HepG2 (cell line): Measurements from ENCODE around the gene ADGRF1. TPM values are rescaled to one million over a fixed set of nuclear protein-coding genes. Genes with fewer than 3 reads are reported as not detected.

ENCODE experiments used
- CEBPG ChIP-seq: IDR thresholded peaks from 2 replicates; pipeline ENCODE4 v1.6.1; 2016
- DMTF1 ChIP-seq: sonication (generic); formaldehyde crosslinking; IDR thresholded peaks from 2 replicates; pipeline ENCODE4 v1.4.0; 2020; ENCODE audit warnings: mild to moderate bottlenecking, missing genetic modification reagents
- HOXA9 ChIP-seq: sonication (generic); formaldehyde crosslinking; IDR thresholded peaks from 2 replicates; pipeline ENCODE4 v1.8.1; 2022; ENCODE audit warnings: missing genetic modification reagents, mild to moderate bottlenecking, moderate library complexity, borderline replicate concordance
- JUND ChIP-seq: sonication (generic); formaldehyde crosslinking; IDR thresholded peaks from 2 replicates; pipeline ENCODE4 v1.8.0; 2022; ENCODE audit warnings: mild to moderate bottlenecking, missing genetic modification reagents
- KDM4B ChIP-seq: sonication (generic); formaldehyde crosslinking; IDR thresholded peaks from 2 replicates; pipeline ENCODE4 v1.4.0; 2020; ENCODE audit warnings: missing genetic modification reagents
- MAFK ChIP-seq, 2 experiments: IDR thresholded peaks in 1 of 2; conservative IDR thresholded peaks in 1 of 2; 2 replicates each; pipeline ENCODE4 v1.6.1; 2011; ENCODE audit warnings: improper control_type of control experiment in 2 of 2, low read length in 2 of 2
- MNT ChIP-seq: fragments of 450-650 bp; IDR thresholded peaks from 2 replicates; pipeline ENCODE4 v1.6.1; 2016
- MXD1 ChIP-seq: sonication (generic); formaldehyde crosslinking; IDR thresholded peaks from 2 replicates; pipeline ENCODE4 v1.4.0; 2020; ENCODE audit warnings: mild to moderate bottlenecking, missing genetic modification reagents
- POLR2AphosphoS2 ChIP-seq: IDR thresholded peaks from 2 replicates; pipeline ENCODE4 v1.6.1; 2011; ENCODE audit warnings: low read depth, low read length, improper control_type of control experiment
- REL ChIP-seq: sonication (generic); formaldehyde crosslinking; conservative IDR thresholded peaks from 2 replicates; pipeline ENCODE4 v1.8.0; 2022; ENCODE audit warnings: mild to moderate bottlenecking, missing genetic modification reagents, moderate library complexity
- RFX1 ChIP-seq: fragments of 450-650 bp; IDR thresholded peaks from 2 replicates; pipeline ENCODE4 v1.6.1; 2017
- SAFB2 ChIP-seq: sonication (generic); formaldehyde crosslinking; IDR thresholded peaks from 2 replicates; pipeline ENCODE4 v1.5.1; 2020; ENCODE audit warnings: missing genetic modification reagents, low read depth, mild to moderate bottlenecking, borderline replicate concordance
- SALL1 ChIP-seq: sonication (generic); formaldehyde crosslinking; IDR thresholded peaks from 2 replicates; pipeline ENCODE4 v1.8.0; 2022; ENCODE audit warnings: mild to moderate bottlenecking, missing genetic modification reagents
- SNAPC2 ChIP-seq: sonication (generic); formaldehyde crosslinking; IDR thresholded peaks from 2 replicates; pipeline ENCODE4 v1.8.1; 2022; ENCODE audit warnings: mild to moderate bottlenecking, missing genetic modification reagents
- ZBTB46 ChIP-seq: sonication (generic); formaldehyde crosslinking; IDR thresholded peaks from 2 replicates; pipeline ENCODE4 v1.4.0; 2020; ENCODE audit warnings: mild to moderate bottlenecking, missing genetic modification reagents, borderline replicate concordance
- ZNF570 ChIP-seq: sonication (generic); formaldehyde crosslinking; IDR thresholded peaks from 2 replicates; pipeline ENCODE4 v1.4.0; 2020; ENCODE audit warnings: mild to moderate bottlenecking, missing genetic modification reagents, borderline replicate concordance
- ZNF672 ChIP-seq: sonication (generic); formaldehyde crosslinking; IDR thresholded peaks from 2 replicates; pipeline ENCODE4 v1.8.1; 2022; ENCODE audit warnings: missing genetic modification reagents
- ZNF674 ChIP-seq: sonication (generic); formaldehyde crosslinking; IDR thresholded peaks from 2 replicates; pipeline ENCODE4 v1.5.0; 2020; ENCODE audit warnings: low read depth, mild to moderate bottlenecking, missing genetic modification reagents
- ZNF749 ChIP-seq: sonication (generic); formaldehyde crosslinking; IDR thresholded peaks from 2 replicates; pipeline ENCODE4 v1.8.0; 2022; ENCODE audit warnings: mild to moderate bottlenecking, missing genetic modification reagents, moderate library complexity, borderline replicate concordance
- ZNF883 ChIP-seq: sonication (generic); formaldehyde crosslinking; IDR thresholded peaks from 2 replicates; pipeline ENCODE4 v1.5.1; 2020; ENCODE audit warnings: mild to moderate bottlenecking, missing genetic modification reagents; ENCODE audit errors: not compliant biosample characterization
- polyA plus RNA-seq, 8 experiments: library from polyadenylated mRNA; depleted of rRNA in 3 of 8; stranded (reverse) in 7 of 8; unstranded in 1 of 8; fragments of >200 nt; fragmentation: Illumina TruSeq in 4 of 8; extraction: Trizol in 4 of 8; gene quantifications; 2 replicates each; pipeline versions ENCODE4 v1.2.1 to v1.2.3, GENCODE V29; 2011 to 2016; ENCODE audit warnings: low read depth in 4 of 8, missing spikeins in 1 of 8, mixed read lengths in 1 of 8; ENCODE audit not compliant: insufficient read depth in 1 of 8
- total RNA-seq, 5 experiments: library from RNA; depleted of rRNA; stranded (reverse); fragments of >200 nt; fragmentation: Illumina TruSeq; extraction: Trizol; gene quantifications; 2 replicates each; pipeline ENCODE4 v1.2.3, GENCODE V29; 2016; ENCODE audit warnings: low read depth in 1 of 5
- TF ChIP-seq, protein P1 (sequence below): sonication (generic); formaldehyde crosslinking; IDR thresholded peaks from 2 replicates; pipeline ENCODE4 v1.4.0; 2020; ENCODE audit warnings: missing genetic modification reagents, mild to moderate bottlenecking, borderline replicate concordance

ADGRF1 gene
- total and polyA plus RNA-seq, 2 of the 13 experiments (the other 11 are each of a cell fraction or from before 2014, with no cell fraction given) = not detected

DNA sequence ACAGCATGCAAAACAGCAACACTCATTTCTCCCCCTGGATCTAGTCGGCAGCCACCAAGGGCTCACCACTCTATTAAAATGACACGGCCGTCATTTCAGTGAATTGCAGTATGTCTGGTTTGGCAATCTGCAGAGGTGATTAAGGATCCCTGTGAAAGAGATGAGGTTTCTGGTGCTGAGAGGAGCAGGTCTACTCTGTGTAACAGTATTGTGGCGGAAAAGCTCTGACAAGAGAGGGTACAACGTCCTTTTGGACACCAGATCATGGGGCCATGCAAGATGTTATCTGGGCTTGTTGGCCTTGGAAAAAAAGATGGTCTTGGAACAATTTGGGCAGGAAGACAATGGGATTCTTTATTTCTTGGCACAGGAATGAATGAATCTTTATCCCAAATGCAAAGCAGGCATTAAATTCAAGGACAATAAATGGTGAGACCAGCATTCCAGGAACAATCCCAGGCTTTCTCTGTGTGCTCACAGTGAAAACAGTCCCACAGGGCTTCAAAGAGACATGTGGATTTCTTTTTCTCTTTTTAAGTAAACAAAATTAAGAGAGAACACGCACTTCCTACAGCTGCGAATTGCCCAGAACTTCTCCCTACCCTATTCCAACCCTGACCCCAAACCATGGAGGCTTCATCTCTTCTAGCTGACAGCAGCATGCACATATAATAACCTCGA lies 33.7 kb upstream of the ADGRF1 start (continued):
- TF ChIP-seq, protein P1, sequence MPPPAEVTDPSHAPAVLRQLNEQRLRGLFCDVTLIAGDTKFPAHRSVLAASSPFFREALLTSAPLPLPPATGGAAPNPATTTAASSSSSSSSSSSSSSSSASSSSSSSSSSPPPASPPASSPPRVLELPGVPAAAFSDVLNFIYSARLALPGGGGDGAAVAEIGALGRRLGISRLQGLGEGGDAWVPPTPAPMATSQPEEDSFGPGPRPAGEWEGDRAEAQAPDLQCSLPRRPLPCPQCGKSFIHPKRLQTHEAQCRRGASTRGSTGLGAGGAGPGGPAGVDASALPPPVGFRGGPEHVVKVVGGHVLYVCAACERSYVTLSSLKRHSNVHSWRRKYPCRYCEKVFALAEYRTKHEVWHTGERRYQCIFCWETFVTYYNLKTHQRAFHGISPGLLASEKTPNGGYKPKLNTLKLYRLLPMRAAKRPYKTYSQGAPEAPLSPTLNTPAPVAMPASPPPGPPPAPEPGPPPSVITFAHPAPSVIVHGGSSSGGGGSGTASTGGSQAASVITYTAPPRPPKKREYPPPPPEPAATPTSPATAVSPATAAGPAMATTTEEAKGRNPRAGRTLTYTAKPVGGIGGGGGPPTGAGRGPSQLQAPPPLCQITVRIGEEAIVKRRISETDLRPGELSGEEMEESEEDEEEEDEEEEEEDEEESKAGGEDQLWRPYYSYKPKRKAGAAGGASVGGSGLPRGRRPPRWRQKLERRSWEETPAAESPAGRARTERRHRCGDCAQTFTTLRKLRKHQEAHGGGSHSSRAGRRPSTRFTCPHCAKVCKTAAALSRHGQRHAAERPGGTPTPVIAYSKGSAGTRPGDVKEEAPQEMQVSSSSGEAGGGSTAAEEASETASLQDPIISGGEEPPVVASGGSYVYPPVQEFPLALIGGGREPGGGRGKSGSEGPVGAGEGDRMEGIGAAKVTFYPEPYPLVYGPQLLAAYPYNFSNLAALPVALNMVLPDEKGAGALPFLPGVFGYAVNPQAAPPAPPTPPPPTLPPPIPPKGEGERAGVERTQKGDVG (CRISPR knock-in tag) = no peak
- no peak for TF ChIP-seq RFX1
- TF ChIP-seq ZNF883 = no peak
- TF ChIP-seq ZBTB46 (CRISPR knock-in tag) = 0 out of 2 replicates have a peak, but pooled peaks have one; percentile 79
- no peak for TF ChIP-seq ZNF674
- TF ChIP-seq MNT = no peak
- TF ChIP-seq SAFB2 (CRISPR knock-in tag) = no peak
- TF ChIP-seq DMTF1 (CRISPR knock-in tag) = no peak
- no peak for TF ChIP-seq SNAPC2 (CRISPR knock-in tag)
- peak; percentile 60 to 62 for TF ChIP-seq MAFK (conservative IDR thresholded peaks at IDR 0.05 in 1 of 2, IDR thresholded peaks at IDR 0.05 in 1 of 2; ENCODE audit: low read length in 2 of 2)
- peak; percentile 93 for TF ChIP-seq KDM4B (CRISPR knock-in tag)
- peak; percentile 87 for TF ChIP-seq SALL1 (CRISPR knock-in tag)
- TF ChIP-seq JUND (CRISPR knock-in tag) = peak; percentile 75
- peak; percentile 81 for TF ChIP-seq CEBPG (CRISPR knock-in tag)
- TF ChIP-seq HOXA9 = no peak
- no peak for TF ChIP-seq MXD1 (CRISPR knock-in tag)
- TF ChIP-seq REL (CRISPR knock-in tag) = no peak
- no peak; the same call in 1 of the 2 replicates for TF ChIP-seq POLR2AphosphoS2
- no peak for TF ChIP-seq ZNF749 (CRISPR knock-in tag)
- TF ChIP-seq ZNF570 (CRISPR knock-in tag) = no peak
- no peak for TF ChIP-seq ZNF672 (CRISPR knock-in tag)
